ENCODE results near the gene HEYL. TPM values are rescaled to one million over a fixed set of nuclear protein-coding genes. Genes with fewer than 3 reads are reported as not detected.

HEYL gene
- polyA plus RNA-seq, 1 of the 3 experiments (the other 2 are of a cell fraction): not detected

DNA sequence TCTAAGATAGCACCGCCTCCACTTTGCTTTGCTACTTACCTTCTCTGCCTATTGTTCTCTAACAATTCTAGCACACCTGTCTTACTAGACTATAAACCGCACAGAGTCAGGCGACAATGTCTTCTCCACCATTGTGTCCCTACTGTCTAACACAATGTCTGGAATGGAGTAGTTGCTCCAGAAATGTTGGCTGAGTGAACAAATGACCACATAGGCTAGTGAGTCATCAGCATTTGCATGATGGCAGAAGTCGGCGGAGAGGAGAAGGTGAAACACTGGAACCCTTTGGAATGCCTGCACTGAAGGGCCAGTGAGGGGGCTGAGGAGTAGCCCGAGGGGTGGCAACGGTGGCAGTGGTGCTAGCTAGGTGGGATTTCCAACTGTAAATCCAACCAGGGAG is 48.9 kb downstream of the HEYL start (continued):
- no peak for TF ChIP-seq ELF1 (IDR thresholded peaks at IDR 0.05)
- no peak for TF ChIP-seq MAX (IDR thresholded peaks at IDR 0.05; ENCODE audit: low read depth)
- TF ChIP-seq RAD21 (IDR thresholded peaks at IDR 0.05; ENCODE audit: low read length): no peak
- TF ChIP-seq SIN3A (IDR thresholded peaks at IDR 0.05; ENCODE audit: borderline replicate concordance, low read depth, low read length): no peak
- no peak for TF ChIP-seq RFX5 (IDR thresholded peaks at IDR 0.05; ENCODE audit: low read length)
- no peak for TF ChIP-seq MXI1 (IDR thresholded peaks at IDR 0.05; ENCODE audit: low read depth, low read length)
- TF ChIP-seq, protein P1, sequence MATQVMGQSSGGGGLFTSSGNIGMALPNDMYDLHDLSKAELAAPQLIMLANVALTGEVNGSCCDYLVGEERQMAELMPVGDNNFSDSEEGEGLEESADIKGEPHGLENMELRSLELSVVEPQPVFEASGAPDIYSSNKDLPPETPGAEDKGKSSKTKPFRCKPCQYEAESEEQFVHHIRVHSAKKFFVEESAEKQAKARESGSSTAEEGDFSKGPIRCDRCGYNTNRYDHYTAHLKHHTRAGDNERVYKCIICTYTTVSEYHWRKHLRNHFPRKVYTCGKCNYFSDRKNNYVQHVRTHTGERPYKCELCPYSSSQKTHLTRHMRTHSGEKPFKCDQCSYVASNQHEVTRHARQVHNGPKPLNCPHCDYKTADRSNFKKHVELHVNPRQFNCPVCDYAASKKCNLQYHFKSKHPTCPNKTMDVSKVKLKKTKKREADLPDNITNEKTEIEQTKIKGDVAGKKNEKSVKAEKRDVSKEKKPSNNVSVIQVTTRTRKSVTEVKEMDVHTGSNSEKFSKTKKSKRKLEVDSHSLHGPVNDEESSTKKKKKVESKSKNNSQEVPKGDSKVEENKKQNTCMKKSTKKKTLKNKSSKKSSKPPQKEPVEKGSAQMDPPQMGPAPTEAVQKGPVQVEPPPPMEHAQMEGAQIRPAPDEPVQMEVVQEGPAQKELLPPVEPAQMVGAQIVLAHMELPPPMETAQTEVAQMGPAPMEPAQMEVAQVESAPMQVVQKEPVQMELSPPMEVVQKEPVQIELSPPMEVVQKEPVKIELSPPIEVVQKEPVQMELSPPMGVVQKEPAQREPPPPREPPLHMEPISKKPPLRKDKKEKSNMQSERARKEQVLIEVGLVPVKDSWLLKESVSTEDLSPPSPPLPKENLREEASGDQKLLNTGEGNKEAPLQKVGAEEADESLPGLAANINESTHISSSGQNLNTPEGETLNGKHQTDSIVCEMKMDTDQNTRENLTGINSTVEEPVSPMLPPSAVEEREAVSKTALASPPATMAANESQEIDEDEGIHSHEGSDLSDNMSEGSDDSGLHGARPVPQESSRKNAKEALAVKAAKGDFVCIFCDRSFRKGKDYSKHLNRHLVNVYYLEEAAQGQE (IDR thresholded peaks at IDR 0.05; ENCODE audit: low read depth, low read length): no peak
- TF ChIP-seq, protein P2, sequence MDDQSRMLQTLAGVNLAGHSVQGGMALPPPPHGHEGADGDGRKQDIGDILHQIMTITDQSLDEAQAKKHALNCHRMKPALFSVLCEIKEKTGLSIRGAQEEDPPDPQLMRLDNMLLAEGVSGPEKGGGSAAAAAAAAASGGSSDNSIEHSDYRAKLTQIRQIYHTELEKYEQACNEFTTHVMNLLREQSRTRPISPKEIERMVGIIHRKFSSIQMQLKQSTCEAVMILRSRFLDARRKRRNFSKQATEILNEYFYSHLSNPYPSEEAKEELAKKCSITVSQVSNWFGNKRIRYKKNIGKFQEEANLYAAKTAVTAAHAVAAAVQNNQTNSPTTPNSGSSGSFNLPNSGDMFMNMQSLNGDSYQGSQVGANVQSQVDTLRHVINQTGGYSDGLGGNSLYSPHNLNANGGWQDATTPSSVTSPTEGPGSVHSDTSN (IDR thresholded peaks at IDR 0.05): no peak
- TF ChIP-seq FOXM1 (IDR thresholded peaks at IDR 0.05; ENCODE audit: low read depth): no peak
- TF ChIP-seq GATA2 (CRISPR knock-in tag; IDR thresholded peaks at IDR 0.05): no peak

GRCh38 chr1:39585933-39586332 is 53.5 kb downstream of the HEYL start:
- WGBS (ENCODE audit: low lambda C conversion rate): 93% methylated on average over 7 of the region's 7 CpGs

More at GRCh38 chr1:39585933-39586332, 53.5 kb downstream of the HEYL start:
- Histone ChIP-seq H3K27me3 (ENCODE audit: insufficient read depth) (no peaks in the 10 kb centered on the region), H3K4me1 (ENCODE audit: control insufficient read depth in 1 of 2, insufficient read depth in 2 of 2, low read depth in 1 of 2, low read length in 1 of 2) (no peaks in the 10 kb centered on the region), H2AFZ (ENCODE audit: low read depth) (no peak overlapping the region), H3K36me3 (replicated peaks in 1 of 2; ENCODE audit: control insufficient read depth in 1 of 2, insufficient read depth in 2 of 2, low read length in 1 of 2) (no peaks in the 10 kb centered on the region), H3K27ac (ENCODE audit: low read depth in 2 of 2, low read length in 1 of 2) (no peak overlapping the region), H3K9ac (no peak overlapping the region), H3K9me2 (no peaks in the 10 kb centered on the region), H3K9me3 (no peaks in the 10 kb centered on the region), H3K79me2 (ENCODE audit: insufficient read depth) (no peaks in the 10 kb centered on the region), H3F3A (replicated peaks; ENCODE audit: insufficient read depth) (no peaks in the 10 kb centered on the region), H4K20me1 (ENCODE audit: insufficient read depth) (no peaks in the 10 kb centered on the region), H3K4me2 (no peak overlapping the region), H3K4me3 (ENCODE audit: low read depth in 2 of 2, low read length in 1 of 2) (no peak overlapping the region)
- DNase-seq: no peak
- POLR2A ChIA-PET: interaction anchor here (0.8 kb wide), 1 partner anchor 10 kb away, joined by 3 read pairs; no protein-coding TSS in a partner anchor
- CTCF ChIA-PET: interaction anchor here (0.6 to 1.1 kb wide), 2 partner anchors 134 to 230 kb away, joined by 4 read pairs; no protein-coding TSS in a partner anchor
- TF ChIP-seq SMC3 (IDR thresholded peaks at IDR 0.05; ENCODE audit: low read depth, low read length) (no peak), TEAD4 (IDR thresholded peaks at IDR 0.05; ENCODE audit: borderline replicate concordance, insufficient read depth) (no peak), RCOR1 (IDR thresholded peaks at IDR 0.05; ENCODE audit: low read length) (no peak), MXI1 (IDR thresholded peaks at IDR 0.05; ENCODE audit: low read depth, low read length) (no peak), NFIC (IDR thresholded peaks at IDR 0.05; ENCODE audit: borderline replicate concordance) (no peak), YY1 (IDR thresholded peaks at IDR 0.05; ENCODE audit: low read depth) (no peak), GATA2 (CRISPR knock-in tag; IDR thresholded peaks at IDR 0.05) (no peak), CTCF (IDR thresholded peaks at IDR 0.05) (no peak), JUND (IDR thresholded peaks at IDR 0.05) (no peak), ELF1 (IDR thresholded peaks at IDR 0.05) (no peak), EZH2phosphoT487 (IDR thresholded peaks at IDR 0.05; ENCODE audit: borderline replicate concordance, low read depth) (no peak), FOXM1 (IDR thresholded peaks at IDR 0.05; ENCODE audit: low read depth) (no peak), USF2 (IDR thresholded peaks at IDR 0.05; ENCODE audit: borderline replicate concordance, low read depth, low read length) (no peak)
- TF ChIP-seq, protein P3, sequence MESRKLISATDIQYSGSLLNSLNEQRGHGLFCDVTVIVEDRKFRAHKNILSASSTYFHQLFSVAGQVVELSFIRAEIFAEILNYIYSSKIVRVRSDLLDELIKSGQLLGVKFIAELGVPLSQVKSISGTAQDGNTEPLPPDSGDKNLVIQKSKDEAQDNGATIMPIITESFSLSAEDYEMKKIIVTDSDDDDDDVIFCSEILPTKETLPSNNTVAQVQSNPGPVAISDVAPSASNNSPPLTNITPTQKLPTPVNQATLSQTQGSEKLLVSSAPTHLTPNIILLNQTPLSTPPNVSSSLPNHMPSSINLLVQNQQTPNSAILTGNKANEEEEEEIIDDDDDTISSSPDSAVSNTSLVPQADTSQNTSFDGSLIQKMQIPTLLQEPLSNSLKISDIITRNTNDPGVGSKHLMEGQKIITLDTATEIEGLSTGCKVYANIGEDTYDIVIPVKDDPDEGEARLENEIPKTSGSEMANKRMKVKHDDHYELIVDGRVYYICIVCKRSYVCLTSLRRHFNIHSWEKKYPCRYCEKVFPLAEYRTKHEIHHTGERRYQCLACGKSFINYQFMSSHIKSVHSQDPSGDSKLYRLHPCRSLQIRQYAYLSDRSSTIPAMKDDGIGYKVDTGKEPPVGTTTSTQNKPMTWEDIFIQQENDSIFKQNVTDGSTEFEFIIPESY (IDR thresholded peaks at IDR 0.05; ENCODE audit: borderline replicate concordance, low read depth): no peak

Measured in SK-N-SH (cell line).